Measurements from ENCODE around the gene JAZF1.

The JAZF1 gene

GRCh38 chr7:27999829-28000228 is 180.8 kb downstream of the JAZF1 start:
- H3K4me3 ChIP-seq (ENCODE audit: low read depth, low read length) = no peak overlapping the region
- DNase-seq (ENCODE audit: low read depth) = no peak

- no peak overlapping the region for H3K4me3 ChIP-seq (ENCODE audit: low read depth, low read length)
- DNase-seq (ENCODE audit: low read depth) = no peak
Observed at GRCh38 chr7:27998382-27998781, 182.2 kb downstream of the JAZF1 start.

GRCh38 chr7:27997188-27997707 is 183.3 kb downstream of the JAZF1 start:
- H3K4me3 ChIP-seq (ENCODE audit: low read depth, low read length) = no peak overlapping the region
- DNase-seq (ENCODE audit: low read depth) = no peak

- DNase-seq (ENCODE audit: low read depth) = no peak
Observed at GRCh38 chr7:27996141-27996540, 184.5 kb downstream of the JAZF1 start.

GRCh38 chr7:27995228-27995627 is 185.4 kb downstream of the JAZF1 start:
- no peak overlapping the region for H3K4me3 ChIP-seq (ENCODE audit: low read depth, low read length)
- no peak for DNase-seq (ENCODE audit: low read depth)

More at GRCh38 chr7:27996141-27996540, 184.5 kb downstream of the JAZF1 start:
- no peak overlapping the region for H3K4me3 ChIP-seq (ENCODE audit: low read depth, low read length)

- H3K4me3 ChIP-seq (ENCODE audit: low read depth, low read length) = no peak overlapping the region
- no peak for DNase-seq (ENCODE audit: low read depth)
Observed at GRCh38 chr7:27994639-27995038, 186.0 kb downstream of the JAZF1 start.

GRCh38 chr7:27992755-27993493 is 187.7 kb downstream of the JAZF1 start:
- no peak overlapping the region for H3K4me3 ChIP-seq (ENCODE audit: low read depth, low read length)
- no peak for DNase-seq (ENCODE audit: low read depth)

- H3K4me3 ChIP-seq (ENCODE audit: low read depth, low read length) = no peak overlapping the region
Observed at GRCh38 chr7:27992097-27992496, 188.5 kb downstream of the JAZF1 start.

GRCh38 chr7:27991006-27991528 is 189.5 kb downstream of the JAZF1 start:
- no peak overlapping the region for H3K4me3 ChIP-seq (ENCODE audit: low read depth, low read length)
- no peak for DNase-seq (ENCODE audit: low read depth)

More at GRCh38 chr7:27992097-27992496, 188.5 kb downstream of the JAZF1 start:
- DNase-seq (ENCODE audit: low read depth) = peak; percentile 7

GRCh38 chr7:27976531-27976930 is 204.1 kb downstream of the JAZF1 start:
- DNase-seq (ENCODE audit: low read depth) = no peak
- no peak overlapping the region for H3K4me3 ChIP-seq (ENCODE audit: low read depth, low read length)

GRCh38 chr7:27973625-27974024 is 207.0 kb downstream of the JAZF1 start:
- DNase-seq (ENCODE audit: low read depth) = no peak
- no peak overlapping the region for H3K4me3 ChIP-seq (ENCODE audit: low read depth, low read length)

GRCh38 chr7:27972276-27972675 is 208.3 kb downstream of the JAZF1 start:
- no peak for DNase-seq (ENCODE audit: low read depth)
- no peak overlapping the region for H3K4me3 ChIP-seq (ENCODE audit: low read depth, low read length)

- DNase-seq (ENCODE audit: low read depth) = no peak
- H3K4me3 ChIP-seq (ENCODE audit: low read depth, low read length) = no peak overlapping the region
Observed at GRCh38 chr7:27971171-27971812, 209.3 kb downstream of the JAZF1 start.

- DNase-seq (ENCODE audit: low read depth) = no peak
- no peak overlapping the region for H3K4me3 ChIP-seq (ENCODE audit: low read depth, low read length)
Observed at GRCh38 chr7:27970350-27970749, 210.2 kb downstream of the JAZF1 start.

GRCh38 chr7:27969346-27969745 is 211.2 kb downstream of the JAZF1 start:
- no peak overlapping the region for H3K4me3 ChIP-seq (ENCODE audit: low read depth, low read length)
- DNase-seq (ENCODE audit: low read depth) = no peak

- H3K4me3 ChIP-seq (ENCODE audit: low read depth, low read length) = no peak overlapping the region
- no peak for DNase-seq (ENCODE audit: low read depth)
Observed at GRCh38 chr7:27967639-27968038, 213.0 kb downstream of the JAZF1 start.

- DNase-seq (ENCODE audit: low read depth) = no peak
- no peak overlapping the region for H3K4me3 ChIP-seq (ENCODE audit: low read depth, low read length)
Observed at GRCh38 chr7:27966219-27966780, 214.3 kb downstream of the JAZF1 start.

- no peak overlapping the region for H3K4me3 ChIP-seq (ENCODE audit: low read depth, low read length)
- no peak for DNase-seq (ENCODE audit: low read depth)
Observed at GRCh38 chr7:27965650-27966049, 214.9 kb downstream of the JAZF1 start.

GRCh38 chr7:27964820-27965219 is 215.8 kb downstream of the JAZF1 start:
- no peak for DNase-seq (ENCODE audit: low read depth)
- H3K4me3 ChIP-seq (ENCODE audit: low read depth, low read length) = no peak overlapping the region

GRCh38 chr7:27963056-27963455 is 217.5 kb downstream of the JAZF1 start:
- no peak overlapping the region for H3K4me3 ChIP-seq (ENCODE audit: low read depth, low read length)
- no peak for DNase-seq (ENCODE audit: low read depth)

All from skeletal muscle cell (primary cell).